ENCODE measurements around the gene FHIT.

DNA sequence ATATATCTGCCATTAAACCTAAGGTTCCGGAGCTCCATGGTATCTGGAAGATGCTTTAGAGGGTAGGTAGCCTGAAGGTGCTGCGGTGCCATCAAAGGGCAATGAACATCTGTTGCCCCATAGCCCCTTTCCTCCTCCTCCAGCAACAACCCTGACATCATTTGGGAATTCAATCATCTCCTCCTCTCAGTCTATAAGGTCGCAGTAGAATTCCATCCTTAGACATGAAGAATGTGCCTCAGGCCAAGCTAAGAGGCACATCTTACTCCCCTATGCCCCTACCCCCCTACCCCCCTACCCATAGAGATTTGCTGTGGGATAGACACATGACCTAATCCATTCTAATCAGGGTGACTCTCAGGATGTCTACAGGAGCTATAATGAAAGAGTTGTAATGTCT lies 1101.8 kb downstream of the FHIT start:
- no peak for TF ChIP-seq CTCF (IDR thresholded peaks at IDR 0.05; ENCODE audit: insufficient read depth, low read length, poor library complexity, severe bottlenecking)
- no peak for TF ChIP-seq EZH2phosphoT487 (conservative IDR thresholded peaks at IDR 0.05; ENCODE audit: low read length)
